Glomerular visceral epithelial cell (primary cell): ENCODE measurements around the gene PHC3.
"Not testable (repeated sequence)": the region's sequence is repeated elsewhere in the genome, so short reads cannot be mapped to it uniquely, and the experiment has no call there.

Source experiments
- DNase-seq: peaks from one replicate; pipeline ENCODE4 v3.0.0-alpha.2; 2016; ENCODE audit errors: extremely low spot score

Gene PHC3

DNA sequence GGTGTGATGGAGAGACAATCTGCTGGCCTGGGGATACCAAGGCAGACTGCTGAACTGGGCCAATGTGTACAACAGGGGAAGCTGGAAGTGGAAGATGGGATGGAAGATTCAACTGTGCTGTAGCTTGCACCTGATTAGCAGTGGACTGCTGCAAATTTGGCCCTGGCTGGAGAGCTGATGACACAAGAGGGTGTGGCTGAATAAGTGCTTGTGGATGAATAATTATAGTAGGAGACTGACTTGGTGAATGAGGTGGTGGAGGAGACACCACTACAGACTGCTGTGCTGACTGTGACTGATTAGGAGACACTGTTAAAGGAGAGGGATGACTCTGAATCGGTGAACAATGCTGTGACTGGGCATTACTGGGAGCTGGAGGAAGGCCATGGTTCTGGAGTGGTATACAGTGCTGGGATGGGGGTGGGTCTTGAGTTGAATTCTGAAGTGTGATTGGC, 52.5 kb downstream of the PHC3 start:
- no peak for DNase-seq

- no peak for DNase-seq
Measured at GRCh38 chr3:170128259-170128976, 53.1 kb downstream of the PHC3 start.

DNA sequence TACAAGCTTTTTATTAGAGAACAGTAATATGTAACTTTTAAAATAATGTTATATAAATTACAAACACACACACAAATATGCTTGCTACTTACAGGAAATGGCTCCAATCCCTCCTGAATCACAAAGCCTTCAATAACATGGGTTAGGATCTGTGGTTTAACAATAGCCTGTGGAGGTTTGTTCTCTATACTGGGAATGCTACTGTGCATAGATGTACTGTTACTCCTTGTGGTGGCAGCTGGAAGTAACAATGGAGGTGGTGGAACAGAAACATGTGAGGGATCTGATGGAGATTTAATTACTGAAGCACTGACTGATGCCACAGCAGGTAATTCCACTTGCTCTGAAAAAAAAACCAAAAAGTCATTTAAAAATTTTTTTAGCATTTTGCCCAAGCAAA, 64.4 kb downstream of the PHC3 start:
- DNase-seq, result peak; percentile 25

- not testable (repeated sequence) for DNase-seq
Measured at GRCh38 chr3:170114165-170114564, 67.4 kb downstream of the PHC3 start.

DNA sequence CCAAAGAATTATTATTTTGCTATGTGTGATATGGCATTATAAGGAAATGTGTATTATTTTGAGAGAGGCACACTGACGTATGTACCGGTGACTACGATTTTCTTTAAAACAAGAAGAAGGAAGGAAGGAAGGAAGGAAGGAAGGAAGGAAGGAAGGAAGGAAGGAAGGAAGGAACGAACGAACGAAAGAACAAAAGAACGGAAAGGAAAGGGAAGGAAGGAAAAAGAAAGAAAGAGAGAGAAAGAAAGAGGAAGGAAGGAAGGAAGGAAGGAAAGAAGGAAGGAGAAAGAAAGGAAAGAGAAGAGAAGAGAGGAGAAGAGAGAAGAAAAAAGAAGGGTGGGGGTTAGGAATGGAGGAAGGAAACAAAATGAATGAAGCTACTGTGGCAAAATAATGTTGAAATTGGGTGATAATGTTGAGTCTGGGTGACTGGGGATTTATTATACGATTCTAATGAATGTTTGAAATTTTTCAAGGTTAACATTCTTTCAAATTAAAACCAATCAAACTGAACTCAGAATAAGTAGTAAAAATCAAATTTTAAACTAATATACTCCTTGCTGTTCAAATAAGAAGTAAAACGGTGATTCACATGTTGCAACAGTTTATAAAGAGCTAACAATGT, 70.3 kb downstream of the PHC3 start:
- no peak for DNase-seq

DNA sequence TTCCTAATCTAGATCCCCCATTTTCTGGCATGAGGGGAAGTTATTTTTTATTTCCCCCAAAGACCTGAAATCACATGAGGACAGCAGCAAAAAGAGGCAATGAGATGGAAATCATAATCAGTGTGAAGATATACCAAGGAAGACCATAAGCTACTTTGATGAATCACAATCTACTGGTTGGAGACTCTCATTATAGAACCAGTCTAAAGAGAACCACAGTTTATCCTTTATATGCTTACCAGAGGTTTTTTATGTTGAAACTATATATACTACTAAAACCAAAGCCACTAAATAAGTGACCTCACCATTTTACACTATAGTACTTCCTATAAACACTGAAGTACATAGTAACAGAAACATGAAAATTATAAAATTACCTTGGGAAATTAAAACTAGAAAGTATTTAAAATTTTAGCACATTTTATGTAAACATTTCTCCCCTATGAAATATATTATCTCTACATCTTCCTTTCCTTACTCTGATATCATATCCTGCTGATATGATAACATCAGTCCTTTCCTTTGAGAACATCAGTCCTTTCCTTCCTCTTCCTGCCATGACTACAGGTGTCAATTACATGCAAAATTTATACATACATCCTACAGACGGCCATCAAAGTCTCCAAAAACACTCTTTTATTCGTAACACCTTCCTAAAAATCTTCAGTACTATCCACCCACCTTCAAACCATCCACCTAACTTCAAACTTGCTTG, 71.8 kb downstream of the PHC3 start:
- DNase-seq, result no peak

- DNase-seq, result no peak
Measured at GRCh38 chr3:170108955-170109354, 72.6 kb downstream of the PHC3 start.

- no peak for DNase-seq
Measured at GRCh38 chr3:170107941-170108340, 73.6 kb downstream of the PHC3 start.

DNA sequence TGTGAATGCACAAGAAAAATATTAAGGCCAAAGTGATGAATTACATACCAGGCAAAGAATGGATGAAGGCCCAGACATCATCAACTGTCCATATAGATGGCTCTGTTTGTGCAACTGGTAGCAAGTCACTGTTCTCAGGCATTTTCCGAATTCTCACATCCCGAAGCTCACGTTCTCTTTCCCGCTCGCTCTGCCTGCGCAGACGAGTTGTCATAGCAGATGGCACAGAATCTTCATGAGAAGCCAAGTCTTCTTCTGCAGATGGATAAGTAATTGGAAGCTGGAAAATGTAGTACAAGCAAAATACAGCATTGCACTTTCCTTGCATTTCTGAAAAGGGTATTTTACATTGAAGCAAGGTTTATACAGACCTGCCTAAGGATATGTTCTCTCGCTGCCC, 79.1 kb downstream of the PHC3 start:
- no peak for DNase-seq

DNA sequence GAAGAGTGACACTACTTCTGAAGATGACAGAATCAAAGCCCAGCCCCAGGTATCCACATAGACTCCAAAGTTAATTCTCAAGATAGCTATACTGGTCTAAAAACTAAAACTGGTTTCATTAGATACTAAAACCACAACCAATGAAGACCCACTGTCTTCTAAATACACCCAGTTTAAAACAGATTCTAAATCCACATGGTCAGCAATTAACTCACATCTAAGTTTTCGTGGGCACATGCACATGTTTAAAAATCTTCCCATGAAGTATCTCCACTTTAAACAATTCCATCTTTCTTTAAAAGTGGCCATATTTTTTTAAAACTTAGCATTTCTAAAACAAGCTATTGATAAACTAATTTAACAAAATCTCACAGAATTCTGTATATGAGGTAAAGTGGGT, 80.6 kb downstream of the PHC3 start:
- no peak for DNase-seq

DNA sequence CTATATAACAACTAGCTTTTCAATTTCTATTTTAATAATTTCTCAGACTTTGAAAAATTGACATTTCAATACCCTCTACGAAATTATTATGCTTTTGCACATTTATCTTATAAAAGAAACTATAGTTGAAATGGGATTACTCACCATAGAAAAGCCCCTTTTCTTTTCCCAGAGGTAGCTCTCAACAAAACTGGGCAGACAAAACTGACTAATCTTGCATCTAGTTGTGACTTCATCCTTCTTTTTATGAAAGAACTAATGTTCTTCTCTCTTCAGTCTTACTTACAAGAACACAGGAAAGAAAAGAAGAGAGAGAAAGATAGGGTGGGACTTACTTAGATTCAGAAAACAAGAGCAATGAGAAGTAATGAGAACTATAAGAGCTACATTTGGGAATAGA, 82.8 kb downstream of the PHC3 start:
- no peak for DNase-seq

DNA sequence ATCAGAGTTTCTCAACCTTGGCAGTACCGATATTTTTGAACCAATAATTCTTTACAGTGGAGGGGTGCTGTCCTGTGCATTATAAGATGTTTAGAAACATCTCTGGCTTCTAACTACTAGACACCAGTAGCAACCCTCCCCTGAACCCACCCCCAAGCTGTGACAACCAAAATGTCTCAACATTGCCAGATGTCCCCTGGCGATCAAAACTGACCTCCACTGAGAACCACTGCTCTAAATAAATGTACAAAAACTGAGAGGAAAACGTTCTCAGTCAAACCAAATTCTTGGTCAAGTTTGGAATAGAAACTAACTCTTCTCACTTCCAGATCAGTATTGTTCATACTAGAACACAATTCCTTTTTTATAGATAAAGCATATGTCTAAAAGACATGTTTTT, 85.2 kb downstream of the PHC3 start:
- DNase-seq, result no peak

- DNase-seq, result no peak
Measured at GRCh38 chr3:170095771-170096170, 85.8 kb downstream of the PHC3 start.

DNA sequence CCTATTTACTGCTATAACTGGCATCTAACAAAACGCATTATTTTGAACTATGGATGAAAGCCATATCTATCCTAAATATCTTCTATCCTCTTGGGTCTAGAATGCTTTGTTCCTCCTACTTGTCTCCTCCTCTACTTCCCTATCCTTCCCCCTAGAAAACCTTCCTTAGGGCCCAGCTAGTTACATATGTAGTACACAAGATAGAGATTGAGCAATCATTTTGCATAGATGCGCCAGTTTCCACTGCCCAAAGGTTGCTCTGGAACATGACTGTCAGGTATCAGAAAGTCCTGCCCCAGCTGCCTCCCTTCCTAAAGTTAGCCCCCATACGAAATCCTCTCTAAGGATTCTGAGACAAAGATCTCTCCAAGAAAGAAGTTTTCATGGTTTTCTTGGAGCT, 88.6 kb downstream of the PHC3 start:
- no peak for DNase-seq

GRCh38 chr3:170090601-170090981, 90.9 kb downstream of the PHC3 start:
- DNase-seq, result no peak

DNA sequence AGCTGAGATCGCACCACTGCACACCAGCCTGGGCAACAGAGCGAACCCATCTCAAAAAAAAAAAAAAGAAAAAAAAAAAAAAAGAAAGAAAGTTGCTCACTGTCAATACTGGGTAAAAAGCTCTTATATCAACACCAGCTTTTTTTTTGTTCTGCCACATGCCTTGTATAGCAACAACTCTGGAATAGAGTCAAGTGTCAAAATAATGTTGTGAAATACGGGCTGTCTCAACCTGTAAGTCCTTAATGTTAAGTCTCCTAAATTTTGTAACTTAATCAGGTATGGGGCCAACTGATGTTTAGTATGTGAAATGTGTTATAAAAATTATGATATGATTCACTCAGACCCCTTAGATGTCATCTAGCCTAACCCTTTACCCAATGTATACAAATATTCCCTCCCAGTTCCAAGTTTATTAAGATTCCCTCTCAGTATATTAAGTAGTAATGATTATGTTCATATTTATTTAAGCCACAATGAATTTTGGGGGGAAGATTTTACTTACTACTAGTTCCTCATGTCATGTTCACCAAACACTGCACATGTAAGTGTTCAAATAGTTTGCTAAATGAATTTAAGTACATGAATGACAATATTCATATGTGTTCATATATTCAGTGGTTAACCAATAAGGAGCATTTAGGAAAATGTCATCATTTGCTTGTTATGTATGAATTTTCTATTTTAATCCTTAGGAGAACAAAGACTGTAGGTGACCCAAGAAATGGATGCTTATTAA, 91.5 kb downstream of the PHC3 start:
- DNase-seq, result no peak

GRCh38 chr3:170085396-170085795, 96.1 kb downstream of the PHC3 start:
- DNase-seq, result no peak

GRCh38 chr3:170083343-170083742, 98.2 kb downstream of the PHC3 start:
- no peak for DNase-seq

GRCh38 chr3:170081079-170081741, 100.3 kb downstream of the PHC3 start:
- no peak for DNase-seq

DNA sequence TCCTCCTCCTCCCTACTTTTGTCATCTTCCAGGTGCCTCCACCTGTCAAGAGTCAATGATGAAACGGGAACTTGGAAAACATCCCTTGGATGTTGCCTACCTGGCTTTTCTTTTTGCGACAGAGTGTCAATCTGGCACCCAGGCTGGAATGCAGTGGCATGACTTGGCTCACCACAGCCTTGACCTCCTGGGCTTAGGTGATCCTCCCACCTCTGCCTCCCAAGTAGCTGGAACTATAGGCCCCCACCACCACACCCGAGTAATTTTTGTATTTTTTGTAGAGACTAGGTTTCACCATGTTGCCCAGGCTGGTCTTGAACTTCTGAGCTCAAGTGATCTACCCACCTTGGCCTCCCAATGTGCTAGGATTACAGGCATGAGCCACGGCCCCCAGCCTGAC, 100.9 kb downstream of the PHC3 start:
- no peak for DNase-seq

- peak; percentile 56 for DNase-seq
Measured at GRCh38 chr3:170079536-170080165, 101.9 kb downstream of the PHC3 start.
